Neural cell (in vitro differentiated cells): ENCODE data around the gene NUP210. TPM values are rescaled to one million over a fixed set of nuclear protein-coding genes. Genes with fewer than 3 reads are reported as not detected.

Experiments
- H2AFZ ChIP-seq: fragments of 200-600, 300-800 bp; sonication (generic), shearing (Covaris generic); 2 replicates; pipeline ENCODE4 v1.6.0; 2014; ENCODE audit warnings: low read depth, mild to moderate bottlenecking, antibody characterized with exemption, low read length, moderate library complexity
- H3F3A ChIP-seq: fragments of 200-600 bp; shearing (Covaris generic); 2 replicates; pipeline ENCODE4 v1.6.1; 2016; ENCODE audit warnings: mild to moderate bottlenecking, moderate library complexity, mixed read lengths, antibody characterized with exemption, low read length; ENCODE audit not compliant: insufficient read depth, poor library complexity, severe bottlenecking
- H3K27ac ChIP-seq: fragments of 200-600, 300-800 bp; sonication (generic), shearing (Covaris generic); 2 replicates; pipeline ENCODE4 v1.5.1; 2014; ENCODE audit warnings: mild to moderate bottlenecking, low read length, moderate library complexity
- H3K27me3 ChIP-seq: fragments of 300-800, 200-600 bp; sonication (generic), shearing (Covaris generic); 2 replicates; pipeline ENCODE4 v1.6.0; 2014; ENCODE audit warnings: mild to moderate bottlenecking, low read depth, low read length, moderate library complexity; ENCODE audit not compliant: insufficient read depth
- H3K36me3 ChIP-seq: fragments of 300-800, 200-600 bp; sonication (generic), shearing (Covaris generic); 2 replicates; pipeline ENCODE4 v1.5.1; 2014; ENCODE audit warnings: mild to moderate bottlenecking, antibody characterized with exemption, low read length, moderate library complexity; ENCODE audit not compliant: insufficient read depth
- H3K4me2 ChIP-seq: fragments of 300-800, 200-600 bp; sonication (generic), shearing (Covaris generic); 2 replicates; pipeline ENCODE4 v1.6.0; 2014; ENCODE audit warnings: mild to moderate bottlenecking, low read length
- H3K4me3 ChIP-seq: fragments of 300-800, 200-600 bp; sonication (generic), shearing (Covaris generic); 2 replicates; pipeline ENCODE4 v1.5.1; 2014; ENCODE audit warnings: mild to moderate bottlenecking, low read length, moderate library complexity
- H3K79me2 ChIP-seq: fragments of 200-600 bp; shearing (Covaris generic); replicated peaks from 2 replicates; pipeline ENCODE4 v1.6.0; 2014; ENCODE audit warnings: mild to moderate bottlenecking, low read length, moderate library complexity; ENCODE audit not compliant: insufficient read depth
- H3K9ac ChIP-seq: fragments of 300-800, 200-600 bp; sonication (generic), shearing (Covaris generic); 2 replicates; pipeline ENCODE4 v1.6.1; 2016; ENCODE audit warnings: mild to moderate bottlenecking, low read length, mixed read lengths
- H3K9me2 ChIP-seq: fragments of 200-600 bp; shearing (Covaris generic); 2 replicates; pipeline ENCODE4 v1.6.1; 2016; ENCODE audit warnings: mild to moderate bottlenecking, low read length, mixed read lengths; ENCODE audit not compliant: insufficient read depth
- H3K9me3 ChIP-seq: fragments of 200-600, 300-800 bp; sonication (generic), shearing (Covaris generic); 2 replicates; pipeline ENCODE4 v1.6.1; 2016; ENCODE audit warnings: mild to moderate bottlenecking, mixed run types, low read length, moderate library complexity, mixed read lengths
- H4K20me1 ChIP-seq: fragments of 200-600 bp; shearing (Covaris generic); 2 replicates; pipeline ENCODE4 v1.6.1; 2016; ENCODE audit warnings: mild to moderate bottlenecking, mixed run types; ENCODE audit not compliant: insufficient read depth
- CTCF ChIP-seq: fragments of 450-650 bp; IDR thresholded peaks from 2 replicates; pipeline ENCODE4 v1.5.1; 2014; ENCODE audit warnings: antibody characterized with exemption, mild to moderate bottlenecking, moderate library complexity; ENCODE audit not compliant: poor library complexity, severe bottlenecking
- EP300 ChIP-seq: fragments of 450-650 bp; conservative IDR thresholded peaks from 2 replicates; pipeline ENCODE4 v1.6.1; 2014; ENCODE audit warnings: antibody characterized with exemption, mild to moderate bottlenecking, moderate library complexity; ENCODE audit not compliant: poor library complexity, severe bottlenecking
- EZH2 ChIP-seq: fragments of 200-600, 300-800 bp; shearing (Covaris generic), sonication (generic); IDR thresholded peaks from 2 replicates; pipeline ENCODE4 v1.6.1; 2014; ENCODE audit warnings: antibody characterized with exemption, low read length, borderline replicate concordance, mild to moderate bottlenecking; ENCODE audit not compliant: insufficient read depth, poor library complexity, severe bottlenecking
- MXI1 ChIP-seq: fragments of 450-650 bp; conservative IDR thresholded peaks from 2 replicates; pipeline ENCODE4 v1.6.1; 2014; ENCODE audit warnings: antibody characterized with exemption, mild to moderate bottlenecking; ENCODE audit not compliant: poor library complexity, severe bottlenecking
- POLR2AphosphoS5 ChIP-seq: IDR thresholded peaks from 2 replicates; pipeline ENCODE4 v1.6.1; 2012
- RAD21 ChIP-seq: fragments of 450-650 bp; conservative IDR thresholded peaks from 2 replicates; pipeline ENCODE4 v1.6.1; 2014; ENCODE audit warnings: antibody characterized with exemption, mild to moderate bottlenecking, moderate library complexity
- SMC3 ChIP-seq: fragments of 450-650 bp; conservative IDR thresholded peaks from 2 replicates; pipeline ENCODE4 v1.6.1; 2014; ENCODE audit warnings: antibody characterized with exemption, mild to moderate bottlenecking, moderate library complexity; ENCODE audit not compliant: poor library complexity
- TAF1 ChIP-seq: IDR thresholded peaks from 2 replicates; pipeline ENCODE4 v1.6.1; 2012; ENCODE audit warnings: low read depth
- polyA plus RNA-seq: library from polyadenylated mRNA; depleted of rRNA; stranded (reverse); fragments of >200 nt; gene quantifications from 2 replicates; pipeline ENCODE4 v1.2.3, GENCODE V29; 2014
- TF ChIP-seq, protein P1 (sequence below): IDR thresholded peaks from 2 replicates; pipeline ENCODE4 v1.6.1; 2012; ENCODE audit warnings: borderline replicate concordance

Gene NUP210
- polyA plus RNA-seq, 1 donor from 2014 or later: 8.2 TPM

DNA sequence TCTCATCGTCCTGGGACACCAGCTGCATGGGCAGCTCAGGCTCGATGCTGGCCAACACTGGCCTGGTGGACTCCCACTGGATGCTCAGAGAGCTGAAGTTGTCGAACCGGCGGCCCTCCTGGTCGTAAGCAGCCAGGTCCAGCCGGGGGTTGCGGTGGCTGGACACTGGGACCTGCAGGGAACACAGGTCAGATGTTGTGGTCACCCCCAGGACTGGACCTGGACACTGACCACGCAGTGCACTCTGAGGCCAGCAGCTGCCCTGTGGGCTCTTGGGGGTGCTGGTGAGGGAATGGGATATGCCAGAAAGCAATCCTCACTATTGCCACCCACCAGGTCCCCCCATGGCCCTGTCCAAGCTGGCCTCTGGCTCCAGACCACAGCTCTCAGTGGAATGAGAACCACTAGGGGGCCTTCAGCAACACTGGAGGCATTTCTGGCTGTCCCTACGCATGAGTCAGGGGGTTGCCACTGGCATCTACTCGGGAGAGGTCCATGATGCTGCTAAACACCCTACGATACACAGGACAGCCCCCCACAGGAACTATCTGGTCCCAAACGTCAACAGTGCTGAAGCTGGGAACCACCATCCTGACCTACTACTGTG lies 66.1 kb downstream of the NUP210 start:
- Histone ChIP-seq H3K27me3 (no peaks in the 10 kb centered on the region), H3F3A (no peaks in the 10 kb centered on the region), H2AFZ (no peak overlapping the region), H3K36me3 (peaks cover 3% of the 10 kb centered on the region), H3K27ac (no peak overlapping the region), H3K4me2 (no peak overlapping the region), H3K9me3 (no peaks in the 10 kb centered on the region), H3K9me2 (no peaks in the 10 kb centered on the region), H3K9ac (no peak overlapping the region), H3K79me2 (no peaks in the 10 kb centered on the region), H4K20me1 (no peaks in the 10 kb centered on the region), H3K4me3 (no peak overlapping the region)
- TF ChIP-seq POLR2AphosphoS5: no peak
- TF ChIP-seq MXI1: no peak
- TF ChIP-seq TAF1: no peak
- TF ChIP-seq EZH2: no peak
- TF ChIP-seq EP300: no peak
- TF ChIP-seq RAD21: no peak
- TF ChIP-seq, protein P1, sequence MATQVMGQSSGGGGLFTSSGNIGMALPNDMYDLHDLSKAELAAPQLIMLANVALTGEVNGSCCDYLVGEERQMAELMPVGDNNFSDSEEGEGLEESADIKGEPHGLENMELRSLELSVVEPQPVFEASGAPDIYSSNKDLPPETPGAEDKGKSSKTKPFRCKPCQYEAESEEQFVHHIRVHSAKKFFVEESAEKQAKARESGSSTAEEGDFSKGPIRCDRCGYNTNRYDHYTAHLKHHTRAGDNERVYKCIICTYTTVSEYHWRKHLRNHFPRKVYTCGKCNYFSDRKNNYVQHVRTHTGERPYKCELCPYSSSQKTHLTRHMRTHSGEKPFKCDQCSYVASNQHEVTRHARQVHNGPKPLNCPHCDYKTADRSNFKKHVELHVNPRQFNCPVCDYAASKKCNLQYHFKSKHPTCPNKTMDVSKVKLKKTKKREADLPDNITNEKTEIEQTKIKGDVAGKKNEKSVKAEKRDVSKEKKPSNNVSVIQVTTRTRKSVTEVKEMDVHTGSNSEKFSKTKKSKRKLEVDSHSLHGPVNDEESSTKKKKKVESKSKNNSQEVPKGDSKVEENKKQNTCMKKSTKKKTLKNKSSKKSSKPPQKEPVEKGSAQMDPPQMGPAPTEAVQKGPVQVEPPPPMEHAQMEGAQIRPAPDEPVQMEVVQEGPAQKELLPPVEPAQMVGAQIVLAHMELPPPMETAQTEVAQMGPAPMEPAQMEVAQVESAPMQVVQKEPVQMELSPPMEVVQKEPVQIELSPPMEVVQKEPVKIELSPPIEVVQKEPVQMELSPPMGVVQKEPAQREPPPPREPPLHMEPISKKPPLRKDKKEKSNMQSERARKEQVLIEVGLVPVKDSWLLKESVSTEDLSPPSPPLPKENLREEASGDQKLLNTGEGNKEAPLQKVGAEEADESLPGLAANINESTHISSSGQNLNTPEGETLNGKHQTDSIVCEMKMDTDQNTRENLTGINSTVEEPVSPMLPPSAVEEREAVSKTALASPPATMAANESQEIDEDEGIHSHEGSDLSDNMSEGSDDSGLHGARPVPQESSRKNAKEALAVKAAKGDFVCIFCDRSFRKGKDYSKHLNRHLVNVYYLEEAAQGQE: no peak
- no peak for TF ChIP-seq CTCF
- TF ChIP-seq SMC3: no peak

DNA sequence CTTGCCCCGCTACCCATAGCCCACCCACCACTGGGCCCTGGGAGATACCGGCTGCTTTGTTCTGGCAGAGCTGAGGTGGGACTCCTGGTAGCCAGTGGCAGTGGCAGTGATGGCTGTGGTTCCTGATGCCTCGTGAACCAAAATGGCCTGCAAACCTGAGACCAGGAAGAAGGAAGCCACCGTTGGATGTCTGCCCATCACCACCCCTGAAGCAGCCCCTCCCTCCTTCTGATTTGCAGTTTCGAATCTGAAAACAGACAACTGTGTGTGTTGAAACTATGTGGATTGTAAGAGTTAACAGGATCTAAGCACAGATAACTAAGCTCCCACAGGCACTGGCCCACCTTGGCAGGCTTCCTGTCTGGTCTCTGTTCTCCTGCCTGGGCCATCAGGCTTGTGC lies 66.6 kb downstream of the NUP210 start:
- H3K4me3 ChIP-seq: no peak overlapping the region
- no peaks in the 10 kb centered on the region for H4K20me1 ChIP-seq
- no peak overlapping the region for H3K4me2 ChIP-seq
- no peak overlapping the region for H3K9ac ChIP-seq
- no peaks in the 10 kb centered on the region for H3K27me3 ChIP-seq
- H3K79me2 ChIP-seq: no peaks in the 10 kb centered on the region
- no peaks in the 10 kb centered on the region for H3K9me2 ChIP-seq
- H3K36me3 ChIP-seq: peaks cover 3% of the 10 kb centered on the region
- no peak overlapping the region for H3K27ac ChIP-seq
- H3K9me3 ChIP-seq: no peaks in the 10 kb centered on the region
- no peak for TF ChIP-seq POLR2AphosphoS5
- no peak for TF ChIP-seq EP300
- no peak for TF ChIP-seq MXI1
- no peak for TF ChIP-seq TAF1
- TF ChIP-seq, protein P1: no peak
- TF ChIP-seq EZH2: no peak
- no peak for TF ChIP-seq SMC3
- TF ChIP-seq CTCF: no peak
- no peak for TF ChIP-seq RAD21
- H2AFZ ChIP-seq: no peak overlapping the region
- no peaks in the 10 kb centered on the region for H3F3A ChIP-seq
